B cell (primary cell): ENCODE measurements around the gene ZNF879. TPM values are rescaled to one million over a fixed set of nuclear protein-coding genes. Genes with fewer than 3 reads are reported as not detected.
A peak's percentile ranks its signal among the peaks of the same experiment; 100 is the strongest.

Experiments used
- ATAC-seq: fragments of 200-7000 bp; cut with Tn5 transposase; one replicate; pipeline ENCODE4 v1.10.0; 2021; ENCODE audit warnings: low read depth, mild to moderate bottlenecking, moderate number of reproducible peaks, moderate library complexity
- CTCF ChIA-PET: fragments of 350-600 bp; sonication (Branson Sonifier 250); formaldehyde crosslinking; loops from one replicate; lab custom pipeline; 2021; ENCODE audit warnings: antibody characterized with exemption, inconsistent platforms; lab: Charles Lee
- POLR2A ChIA-PET: fragments of 350-600 bp; sonication (Branson Sonifier 250); formaldehyde crosslinking; loops from one replicate; lab custom pipeline; 2021; ENCODE audit warnings: antibody characterized with exemption; lab: Charles Lee
- DNase-seq: peaks from one replicate; pipeline ENCODE4 v3.0.0; 2013
- H2AFZ ChIP-seq: 2 replicates; pipeline ENCODE4 v1.6.1; 2012; ENCODE audit warnings: mild to moderate bottlenecking, low read depth, low read length; ENCODE audit not compliant: insufficient read depth, poor library complexity, severe bottlenecking
- H3K27ac ChIP-seq, 2 donors: 1 replicate in 1 of 2; 2 replicates in 1 of 2; pipeline ENCODE4 v1.5.1; 2012 to 2013; ENCODE audit warnings: low read length in 2 of 2, mild to moderate bottlenecking in 2 of 2, moderate library complexity in 1 of 2
- H3K27me3 ChIP-seq, 4 experiments: fragments of 200-600 bp in 1 of 4; sonication (generic) in 1 of 4; replicated peaks in 1 of 4; 1 replicate in 2 of 4; 2 replicates in 2 of 4; pipeline versions ENCODE4 v1.6.1 to v1.7.0; 2013 to 2016; ENCODE audit warnings: low read length in 3 of 4, mild to moderate bottlenecking in 2 of 4, mixed read lengths in 1 of 4, moderate library complexity in 1 of 4; ENCODE audit not compliant: insufficient read depth in 4 of 4, control insufficient read depth in 3 of 4; ENCODE audit errors: control extremely low read depth in 1 of 4
- H3K36me3 ChIP-seq, 2 experiments: replicated peaks in 1 of 2; 1 replicate in 1 of 2; 2 replicates in 1 of 2; pipeline versions ENCODE4 v1.6.1 to v1.7.1; 2013; ENCODE audit warnings: low read length in 1 of 2; ENCODE audit not compliant: insufficient read depth in 2 of 2, control insufficient read depth in 1 of 2; ENCODE audit errors: control extremely low read depth in 1 of 2, extremely low read depth in 1 of 2
- H3K4me1 ChIP-seq, 2 donors: fragments of 200-600 bp in 1 of 2; sonication (generic) in 1 of 2; 1 replicate in 1 of 2; 2 replicates in 1 of 2; pipeline versions ENCODE4 v1.5.1 to v1.6.1; 2013 to 2017; ENCODE audit warnings: low read length in 2 of 2; ENCODE audit not compliant: control insufficient read depth in 2 of 2, insufficient read depth in 2 of 2
- H3K4me2 ChIP-seq: replicated peaks from 2 replicates; pipeline ENCODE3; 2012; ENCODE audit warnings: mild to moderate bottlenecking, low read depth, low read length; ENCODE audit not compliant: poor library complexity, severe bottlenecking
- H3K4me3 ChIP-seq, 5 experiments: fragments of 200-600 bp in 1 of 5; sonication (generic) in 1 of 5; 1 replicate in 3 of 5; 2 replicates in 2 of 5; pipeline versions ENCODE4 v1.5.1 to v1.7.0; 2011 to 2016; ENCODE audit warnings: low read length in 4 of 5, mild to moderate bottlenecking in 4 of 5, low read depth in 2 of 5, control low read depth in 1 of 5, moderate library complexity in 1 of 5; ENCODE audit not compliant: insufficient read depth in 1 of 5; ENCODE audit errors: control extremely low read depth in 1 of 5, extremely low read depth in 1 of 5
- H3K79me2 ChIP-seq: fragments of 200-600 bp; sonication (generic); one replicate; pipeline ENCODE4 v1.6.0; 2016; ENCODE audit warnings: low read length; ENCODE audit not compliant: control insufficient read depth, insufficient read depth
- H3K9ac ChIP-seq: fragments of 200-600 bp; sonication (generic); 2 replicates; pipeline ENCODE4 v1.6.1; 2017; ENCODE audit warnings: mild to moderate bottlenecking, low read length, moderate library complexity
- H3K9me3 ChIP-seq, 3 donors: one replicate each; pipeline versions ENCODE4 v1.6.1 to v1.7.1; 2013; ENCODE audit warnings: low read length in 2 of 3; ENCODE audit not compliant: control insufficient read depth in 2 of 3, insufficient read depth in 1 of 3; ENCODE audit errors: control extremely low read depth in 1 of 3
- H4K20me1 ChIP-seq: 2 replicates; pipeline ENCODE4 v1.6.0; 2012; ENCODE audit warnings: mild to moderate bottlenecking, low read length; ENCODE audit not compliant: insufficient read depth, control insufficient read depth, poor library complexity, severe bottlenecking
- H3K27ac Mint-ChIP-seq: one replicate; pipeline ENCODE4 v1.8.0; 2021; ENCODE audit warnings: mixed read lengths
- H3K27me3 Mint-ChIP-seq: one replicate; pipeline ENCODE4 v1.8.0; 2021; ENCODE audit warnings: mixed read lengths
- H3K4me1 Mint-ChIP-seq: one replicate; pipeline ENCODE4 v1.8.0; 2021; ENCODE audit warnings: mixed read lengths
- H3K4me3 Mint-ChIP-seq: one replicate; pipeline ENCODE4 v1.8.0; 2021; ENCODE audit warnings: mixed read lengths
- H3K9me3 Mint-ChIP-seq: one replicate; pipeline ENCODE4 v1.8.0; 2022; ENCODE audit warnings: mixed read lengths; ENCODE audit not compliant: insufficient read depth
- EZH2 ChIP-seq: IDR thresholded peaks from 2 replicates; pipeline ENCODE4 v1.6.1; 2012; ENCODE audit warnings: borderline replicate concordance, low read depth, mild to moderate bottlenecking, moderate library complexity, low read length; ENCODE audit not compliant: insufficient read depth, poor library complexity, severe bottlenecking
- WGBS: methylation state at CpG from one replicate; pipeline ENCODE4 v1.1.5; 2013; ENCODE audit warnings: missing lambda C conversion rate; ENCODE audit not compliant: insufficient coverage; 5-methylcytosine and 5-hydroxymethylcytosine counted together
- intact Hi-C: fragments of 100-400 bp; cut with micrococcal nuclease; formaldehyde crosslinking; loops from one replicate; pipeline ENCODE4 v1.10.0; 2022
- polyA plus RNA-seq: library from polyadenylated mRNA; depleted of rRNA; stranded (reverse); fragments of >200 nt; gene quantifications from 2 replicates; pipeline ENCODE4 v1.2.3, GENCODE V29; 2012
- total RNA-seq, 2 donors: library from RNA; stranded (reverse); fragments of 120-200 nt in 1 of 2; gene quantifications; 1 replicate in 1 of 2; 2 replicates in 1 of 2; pipeline versions ENCODE4 v1.2.3 to v1.2.4, GENCODE V29; 2013 to 2022
- TF ChIP-seq, protein P1 (sequence below): fragments of 200-600 bp; IDR thresholded peaks from one replicate; pipeline ENCODE4 v1.8.0; 2022; ENCODE audit warnings: antibody characterized with exemption, mild to moderate bottlenecking

The ZNF879 gene
- total and polyA plus RNA-seq, 2 donors (not counting 1 experiment from before 2014, with no cell fraction given): 2.4 to 14.7 TPM

DNA sequence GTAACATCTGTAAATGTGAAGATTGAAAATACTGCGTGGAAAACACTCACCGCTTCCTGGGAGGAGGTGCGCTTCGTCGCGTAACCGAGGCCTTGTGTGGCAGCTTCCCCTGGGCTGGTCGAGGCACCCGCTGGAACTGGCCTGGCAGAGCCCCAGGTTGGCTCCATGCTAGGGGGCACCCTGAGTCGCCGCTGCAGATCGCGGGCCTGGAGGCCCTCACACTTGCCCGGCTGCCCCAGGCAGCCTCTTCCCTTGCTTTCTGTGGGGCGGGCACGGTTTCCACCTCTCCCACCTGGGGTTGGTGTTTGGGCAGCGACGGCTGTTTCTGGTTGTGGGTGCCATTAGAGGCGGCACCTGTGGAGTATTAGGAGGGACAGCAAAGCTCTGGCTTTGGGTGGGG, 37.4 kb downstream of the ZNF879 start:
- peak overlapping the region; percentile 96 for H2AFZ ChIP-seq
- no peaks in the 10 kb centered on the region for H4K20me1 ChIP-seq
- H3K4me2 ChIP-seq: peak overlapping the region; percentile 89
- peaks cover 3 to 34% (median 11%) of the 10 kb centered on the region in 3 donors for H3K9me3 ChIP-seq
- H3K27me3 ChIP-seq: peaks cover 0 to 4% (median 0%) of the 10 kb centered on the region in 4 experiments
- WGBS: 96% methylated on average over 9 of the region's 19 CpGs
- intact Hi-C loops: loop anchor here (5.0 kb wide), 1 partner anchor 434 kb away; the partner anchor contains the start of gene CLK4
- H3K79me2 ChIP-seq: peaks cover 18% of the 10 kb centered on the region
- Mint-ChIP-seq H3K4me1 (peaks cover 21% of the 10 kb centered on the region), H3K9me3 (peaks cover 4% of the 10 kb centered on the region), H3K27ac (peak overlapping the region; percentile 46), H3K4me3 (peak overlapping the region; percentile 91), H3K27me3 (peaks cover 4% of the 10 kb centered on the region)
- DNase-seq: no peak
- CTCF ChIA-PET: interaction anchor here (1.4 to 2.0 kb wide), 4 partner anchors 37 to 433 kb away, joined by 4 to 13 read pairs (median 5); partner anchors contain the start of gene ZNF354A
- no peak overlapping the region for H3K27ac ChIP-seq
- ATAC-seq: no peak
- peak overlapping the region; percentile 45 to 87 (median 78) for H3K4me3 ChIP-seq
- POLR2A ChIA-PET: interaction anchor here (1.6 kb wide), 1 partner anchor 37 kb away, joined by 3 read pairs; the partner anchor contains the start of gene ZNF879
- H3K9ac ChIP-seq: peak overlapping the region; percentile 85
- H3K4me1 ChIP-seq: peaks cover 5 to 11% of the 10 kb centered on the region in 2 donors
- peaks cover 2 to 19% of the 10 kb centered on the region in 2 experiments for H3K36me3 ChIP-seq
- TF ChIP-seq, protein P1, sequence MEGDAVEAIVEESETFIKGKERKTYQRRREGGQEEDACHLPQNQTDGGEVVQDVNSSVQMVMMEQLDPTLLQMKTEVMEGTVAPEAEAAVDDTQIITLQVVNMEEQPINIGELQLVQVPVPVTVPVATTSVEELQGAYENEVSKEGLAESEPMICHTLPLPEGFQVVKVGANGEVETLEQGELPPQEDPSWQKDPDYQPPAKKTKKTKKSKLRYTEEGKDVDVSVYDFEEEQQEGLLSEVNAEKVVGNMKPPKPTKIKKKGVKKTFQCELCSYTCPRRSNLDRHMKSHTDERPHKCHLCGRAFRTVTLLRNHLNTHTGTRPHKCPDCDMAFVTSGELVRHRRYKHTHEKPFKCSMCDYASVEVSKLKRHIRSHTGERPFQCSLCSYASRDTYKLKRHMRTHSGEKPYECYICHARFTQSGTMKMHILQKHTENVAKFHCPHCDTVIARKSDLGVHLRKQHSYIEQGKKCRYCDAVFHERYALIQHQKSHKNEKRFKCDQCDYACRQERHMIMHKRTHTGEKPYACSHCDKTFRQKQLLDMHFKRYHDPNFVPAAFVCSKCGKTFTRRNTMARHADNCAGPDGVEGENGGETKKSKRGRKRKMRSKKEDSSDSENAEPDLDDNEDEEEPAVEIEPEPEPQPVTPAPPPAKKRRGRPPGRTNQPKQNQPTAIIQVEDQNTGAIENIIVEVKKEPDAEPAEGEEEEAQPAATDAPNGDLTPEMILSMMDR: no peak
- no peak for TF ChIP-seq EZH2

DNA sequence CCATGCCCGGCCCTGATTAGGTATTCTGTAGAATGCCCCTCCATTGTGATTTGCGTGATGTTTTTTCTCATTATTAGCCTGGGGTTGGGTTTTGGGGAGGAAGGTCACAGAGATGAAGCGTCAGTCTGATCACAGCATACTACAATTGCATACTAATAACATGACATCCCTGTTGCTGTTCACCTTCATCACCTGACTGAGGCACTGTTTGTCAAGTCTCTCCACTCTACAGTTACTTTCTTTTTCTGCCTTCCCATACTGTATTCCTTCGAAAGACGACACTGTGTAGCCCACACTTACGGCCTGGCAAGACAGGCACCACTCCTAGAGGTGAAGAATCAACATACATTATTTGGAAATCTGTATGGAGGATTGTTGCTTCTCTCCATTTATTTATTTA, 42.1 kb downstream of the ZNF879 start:
- peaks cover 15 to 55% (median 28%) of the 10 kb centered on the region in 3 donors for H3K9me3 ChIP-seq
- peaks cover 14% of the 10 kb centered on the region for H3K4me1 Mint-ChIP-seq
- DNase-seq: no peak
- no peak overlapping the region for H3K27ac ChIP-seq
- no peak overlapping the region for H3K4me2 ChIP-seq
- no peaks in the 10 kb centered on the region for H3K27me3 ChIP-seq
- ChIA-PET POLR2A (no interaction called here), CTCF (no interaction called here)
- no peak overlapping the region for H2AFZ ChIP-seq
- no peak overlapping the region for H3K4me3 ChIP-seq
- H3K27me3 Mint-ChIP-seq: no peaks in the 10 kb centered on the region
- TF ChIP-seq, protein P1: no peak
- no peak for TF ChIP-seq EZH2
- H3K79me2 ChIP-seq: peaks cover 20% of the 10 kb centered on the region
- 100% methylated on average over 1 of the region's 6 CpGs for WGBS
- peaks cover 16% of the 10 kb centered on the region for H3K9me3 Mint-ChIP-seq
- ATAC-seq: no peak
- H4K20me1 ChIP-seq: no peaks in the 10 kb centered on the region
- intact Hi-C loops: no loop called here
- H3K4me3 Mint-ChIP-seq: no peak overlapping the region
- no peak overlapping the region for H3K27ac Mint-ChIP-seq
- peaks cover 4 to 7% of the 10 kb centered on the region in 2 donors for H3K4me1 ChIP-seq
- no peak overlapping the region for H3K9ac ChIP-seq
- peaks cover 8 to 27% of the 10 kb centered on the region in 2 experiments for H3K36me3 ChIP-seq
